PFSK-1 (cell line): ENCODE results near the gene TRIM32.

ENCODE experiments used
- POLR2AphosphoS5 ChIP-seq: IDR thresholded peaks from 2 replicates; pipeline ENCODE4 v1.6.1; 2012; ENCODE audit warnings: low read depth, mild to moderate bottlenecking, control low read depth, low read length, moderate library complexity
- REST ChIP-seq, 2 experiments: IDR thresholded peaks; 2 replicates each; pipeline versions ENCODE4 v1.6.1 to v1.8.0; 2011 to 2012; ENCODE audit warnings: low read depth in 2 of 2, low read length in 2 of 2, control low read depth in 1 of 2, inconsistent platforms in 1 of 2, mild to moderate bottlenecking in 1 of 2, moderate library complexity in 1 of 2; ENCODE audit not compliant: insufficient read depth in 1 of 2
- SIN3A ChIP-seq: IDR thresholded peaks from 2 replicates; pipeline ENCODE4 v1.6.1; 2012; ENCODE audit warnings: mild to moderate bottlenecking, low read length, moderate library complexity, borderline replicate concordance; ENCODE audit not compliant: insufficient read depth
- TAF1 ChIP-seq: IDR thresholded peaks from 2 replicates; pipeline ENCODE4 v1.6.1; 2012; ENCODE audit warnings: low read length, control low read depth, borderline replicate concordance; ENCODE audit not compliant: insufficient read depth

- TF ChIP-seq POLR2AphosphoS5 (no peak), TAF1 (no peak), REST (IDR thresholded peaks at IDR 0.05; ENCODE audit: insufficient read depth in 1 of 2, low read depth in 2 of 2, low read length in 2 of 2) (no peak), SIN3A (no peak)
Observed at GRCh38 chr9:116654059-116654355, 33.1 kb upstream of the TRIM32 start.
